SU-DHL-6 (cell line): Measurements from ENCODE around the gene CD9.

Experiments
- CTCF ChIP-seq: fragments of 200-600 bp; sonication (generic); IDR thresholded peaks from one replicate; pipeline ENCODE4 v1.5.1; 2017; ENCODE audit warnings: antibody characterized with exemption, mild to moderate bottlenecking, low read length, moderate library complexity; ENCODE audit not compliant: insufficient read depth, poor library complexity, severe bottlenecking
- EZH2phosphoT487 ChIP-seq: fragments of 200-600 bp; sonication (generic), shearing (Covaris generic); conservative IDR thresholded peaks from 2 replicates; pipeline ENCODE4 v1.6.1; 2018; ENCODE audit warnings: mild to moderate bottlenecking, antibody characterized with exemption, low read length, moderate library complexity, mixed read lengths

- no peak for TF ChIP-seq CTCF
- TF ChIP-seq EZH2phosphoT487 = no peak
Observed at GRCh38 chr12:6266541-6266966, 66.4 kb downstream of the CD9 start.
